ENCODE results near the gene MYO7B.

MYO7B gene

DNA sequence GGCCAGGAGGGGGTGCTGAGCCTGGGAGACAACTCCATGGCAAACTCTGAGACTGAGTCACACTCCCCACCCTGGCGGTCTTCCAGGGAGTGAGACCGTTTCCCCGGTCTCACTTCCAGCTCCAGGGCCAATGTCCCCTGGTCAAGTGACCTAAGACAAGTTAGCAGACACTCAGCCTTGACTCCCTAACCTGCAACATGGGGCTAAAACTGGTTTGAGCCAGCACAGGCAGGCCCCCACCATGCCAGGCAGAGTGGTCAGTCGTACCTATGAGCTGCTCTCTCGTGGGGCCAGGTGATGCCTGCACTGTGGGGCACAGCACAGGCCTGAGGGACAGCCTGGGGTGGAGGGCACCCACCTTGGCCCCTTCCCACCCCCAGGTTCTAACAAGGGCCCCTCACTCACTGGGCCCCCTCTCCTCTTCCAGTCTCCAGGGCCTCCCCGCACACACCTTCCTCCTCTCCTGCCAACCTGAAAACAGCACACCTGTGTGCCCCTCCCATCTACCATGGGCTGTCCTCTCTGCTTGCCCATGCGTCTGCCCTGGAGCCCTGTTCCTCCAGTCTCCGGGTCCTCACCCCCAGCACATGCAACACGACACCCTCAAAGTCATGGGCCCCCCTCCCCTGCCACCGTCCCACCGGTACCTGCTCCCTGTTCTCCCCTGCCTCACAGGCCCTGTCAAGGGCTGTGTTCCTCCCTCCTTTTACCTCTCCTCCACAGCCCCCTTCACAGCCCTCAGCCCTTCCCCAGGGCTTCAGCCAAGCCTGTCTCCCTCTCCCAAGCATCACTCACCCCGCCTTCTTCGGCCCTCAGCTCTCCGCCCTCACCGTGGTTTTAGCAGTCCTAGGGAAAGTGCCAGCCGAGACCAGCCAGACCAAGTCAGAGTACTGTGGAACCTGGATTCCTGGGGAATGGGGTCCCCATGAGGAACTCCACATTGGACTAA, 112.0 kb downstream of the MYO7B start:
- Histone ChIP-seq H3K27me3 (ENCODE audit: control insufficient read depth, insufficient read depth, low read length) (no peaks in the 10 kb centered on the region), H3K9ac (no peak overlapping the region), H3K27ac (no peak overlapping the region), H3K79me2 (no peaks in the 10 kb centered on the region), H3K9me3 (ENCODE audit: control insufficient read depth, low read length) (no peaks in the 10 kb centered on the region), H3K4me3 (ENCODE audit: low read depth, low read length) (no peak overlapping the region), H3K4me2 (ENCODE audit: low read length) (no peak overlapping the region), H2AFZ (no peak overlapping the region), H3K4me1 (no peaks in the 10 kb centered on the region), H3K36me3 (ENCODE audit: control insufficient read depth, insufficient read depth, low read length) (no peaks in the 10 kb centered on the region)
- TF ChIP-seq, protein P1, sequence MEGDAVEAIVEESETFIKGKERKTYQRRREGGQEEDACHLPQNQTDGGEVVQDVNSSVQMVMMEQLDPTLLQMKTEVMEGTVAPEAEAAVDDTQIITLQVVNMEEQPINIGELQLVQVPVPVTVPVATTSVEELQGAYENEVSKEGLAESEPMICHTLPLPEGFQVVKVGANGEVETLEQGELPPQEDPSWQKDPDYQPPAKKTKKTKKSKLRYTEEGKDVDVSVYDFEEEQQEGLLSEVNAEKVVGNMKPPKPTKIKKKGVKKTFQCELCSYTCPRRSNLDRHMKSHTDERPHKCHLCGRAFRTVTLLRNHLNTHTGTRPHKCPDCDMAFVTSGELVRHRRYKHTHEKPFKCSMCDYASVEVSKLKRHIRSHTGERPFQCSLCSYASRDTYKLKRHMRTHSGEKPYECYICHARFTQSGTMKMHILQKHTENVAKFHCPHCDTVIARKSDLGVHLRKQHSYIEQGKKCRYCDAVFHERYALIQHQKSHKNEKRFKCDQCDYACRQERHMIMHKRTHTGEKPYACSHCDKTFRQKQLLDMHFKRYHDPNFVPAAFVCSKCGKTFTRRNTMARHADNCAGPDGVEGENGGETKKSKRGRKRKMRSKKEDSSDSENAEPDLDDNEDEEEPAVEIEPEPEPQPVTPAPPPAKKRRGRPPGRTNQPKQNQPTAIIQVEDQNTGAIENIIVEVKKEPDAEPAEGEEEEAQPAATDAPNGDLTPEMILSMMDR (IDR thresholded peaks at IDR 0.05), result no peak

DNA sequence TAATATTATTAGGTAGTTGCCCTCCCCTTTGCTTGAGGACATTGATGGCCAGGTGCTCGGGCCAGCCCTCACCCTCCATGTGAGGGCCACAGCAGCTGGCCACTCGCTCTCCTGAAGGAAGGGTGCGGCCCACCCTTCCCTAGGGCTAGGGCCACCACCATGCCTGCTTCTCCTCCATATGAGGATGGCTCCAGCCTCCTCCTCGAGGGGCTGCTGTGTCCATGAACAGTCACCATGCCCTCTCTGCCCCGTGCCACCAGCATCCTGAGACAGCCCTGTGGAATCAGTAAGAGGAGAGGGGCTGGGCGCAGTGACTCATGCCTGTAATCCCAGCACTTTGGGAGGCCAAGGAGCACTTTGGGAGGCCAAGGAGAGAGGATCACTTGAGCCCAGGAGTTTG, 112.8 kb downstream of the MYO7B start:
- Histone ChIP-seq H3K79me2 (no peaks in the 10 kb centered on the region), H3K4me2 (ENCODE audit: low read length) (no peak overlapping the region), H3K4me1 (no peaks in the 10 kb centered on the region), H3K36me3 (ENCODE audit: control insufficient read depth, insufficient read depth, low read length) (no peaks in the 10 kb centered on the region), H2AFZ (no peak overlapping the region), H3K4me3 (ENCODE audit: low read depth, low read length) (no peak overlapping the region), H3K27ac (no peak overlapping the region), H3K9ac (no peak overlapping the region), H3K9me3 (ENCODE audit: control insufficient read depth, low read length) (no peaks in the 10 kb centered on the region), H3K27me3 (ENCODE audit: control insufficient read depth, insufficient read depth, low read length) (no peaks in the 10 kb centered on the region)
- TF ChIP-seq, protein P1 (IDR thresholded peaks at IDR 0.05), result no peak

DNA sequence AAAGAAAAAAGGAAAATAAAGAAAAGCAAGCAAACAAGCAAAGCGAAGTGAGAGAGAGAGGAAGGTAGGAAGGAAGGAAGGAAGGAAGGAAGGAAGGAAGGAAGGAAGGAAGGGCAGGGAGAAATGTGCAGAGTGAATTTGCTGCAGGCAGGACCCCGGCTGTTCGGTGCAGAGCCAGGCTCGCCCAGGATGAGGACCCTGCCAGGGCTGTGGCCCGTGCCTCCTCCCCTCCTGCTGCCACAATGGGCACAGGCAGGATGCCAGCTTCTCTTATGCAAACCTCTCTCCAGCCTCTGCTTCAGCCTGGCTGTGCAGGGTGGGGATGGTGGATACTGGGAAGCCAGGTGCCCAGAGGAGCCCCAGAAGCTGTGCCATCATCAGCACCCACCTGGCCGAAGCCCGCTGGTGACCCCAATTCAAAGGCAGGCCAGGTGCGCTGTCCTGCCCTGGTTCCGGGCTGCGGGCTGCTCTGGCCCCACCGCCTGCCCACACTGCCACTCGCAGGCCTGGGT, 113.7 kb downstream of the MYO7B start:
- Histone ChIP-seq H3K27ac (no peak overlapping the region), H3K4me1 (no peaks in the 10 kb centered on the region), H3K4me3 (ENCODE audit: low read depth, low read length) (no peak overlapping the region), H2AFZ (no peak overlapping the region), H3K27me3 (ENCODE audit: control insufficient read depth, insufficient read depth, low read length) (no peaks in the 10 kb centered on the region), H3K9ac (no peak overlapping the region), H3K4me2 (ENCODE audit: low read length) (no peak overlapping the region), H3K36me3 (ENCODE audit: control insufficient read depth, insufficient read depth, low read length) (no peaks in the 10 kb centered on the region), H3K79me2 (no peaks in the 10 kb centered on the region), H3K9me3 (ENCODE audit: control insufficient read depth, low read length) (no peaks in the 10 kb centered on the region)
- TF ChIP-seq, protein P1 (IDR thresholded peaks at IDR 0.05), result no peak

DNA sequence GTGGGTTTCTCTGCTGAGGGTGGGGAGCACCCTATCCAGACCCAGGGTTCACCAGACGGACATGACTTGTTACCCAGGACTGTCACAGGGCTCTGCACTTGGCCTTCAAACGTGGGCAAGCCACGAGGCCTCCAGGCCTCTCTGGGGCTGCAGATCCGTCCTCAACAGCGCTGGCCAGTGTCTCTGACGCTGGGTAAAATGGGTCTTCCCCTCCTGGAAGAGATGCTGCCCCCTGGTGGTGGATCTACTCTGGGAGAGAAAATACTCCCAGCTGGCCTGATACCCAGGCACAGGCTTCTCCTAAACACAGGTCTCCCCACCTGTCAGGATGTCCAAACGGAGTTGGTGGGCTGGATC, 114.2 kb downstream of the MYO7B start:
- Histone ChIP-seq H3K4me1 (no peaks in the 10 kb centered on the region), H3K27ac (no peak overlapping the region), H3K9ac (no peak overlapping the region)

More for the DNA sequence above, 114.2 kb downstream of the MYO7B start:
- no peak overlapping the region for H3K4me2 ChIP-seq (ENCODE audit: low read length)
- no peaks in the 10 kb centered on the region for H3K36me3 ChIP-seq (ENCODE audit: control insufficient read depth, insufficient read depth, low read length)
- H3K9me3 ChIP-seq (ENCODE audit: control insufficient read depth, low read length), result no peaks in the 10 kb centered on the region
- no peaks in the 10 kb centered on the region for H3K79me2 ChIP-seq
- TF ChIP-seq, protein P1 (IDR thresholded peaks at IDR 0.05), result peak; percentile 81
- no peak overlapping the region for H3K4me3 ChIP-seq (ENCODE audit: low read depth, low read length)
- no peaks in the 10 kb centered on the region for H3K27me3 ChIP-seq (ENCODE audit: control insufficient read depth, insufficient read depth, low read length)
- H2AFZ ChIP-seq, result peak overlapping the region; percentile 23

Data from parathyroid adenoma (tissue), 2 donors.